ENCODE measurements around the gene PTPRG. TPM values are rescaled to one million over a fixed set of nuclear protein-coding genes. Genes with fewer than 3 reads are reported as not detected.
"Not testable (repeated sequence)": the region's sequence is repeated elsewhere in the genome, so short reads cannot be mapped to it uniquely, and the experiment has no call there.

The PTPRG gene
- total RNA-seq, 2 experiments from 2014 or later: 0.03 to 0.05 TPM

- H3K9me3 ChIP-seq (ENCODE audit: control insufficient read depth in 1 of 2, insufficient read depth in 1 of 2, low read length in 2 of 2): peaks cover 0 to 3% of the 10 kb centered on the region in 2 experiments
- H3K27ac ChIP-seq (ENCODE audit: low read depth in 1 of 2, low read length in 2 of 2): no peak overlapping the region
- DNase-seq (no peak), ATAC-seq (ENCODE audit: poor library complexity) (no peak)
- ChIA-PET CTCF (interaction anchor here (1.2 kb wide), 1 partner anchor 9 kb away, joined by 4 read pairs; no protein-coding TSS in a partner anchor), POLR2A (no interaction called here)
- no peaks in the 10 kb centered on the region for H3K36me3 Mint-ChIP-seq (ENCODE audit: low read depth)
- no peaks in the 10 kb centered on the region for H3K4me1 ChIP-seq (ENCODE audit: insufficient read depth, low read length)
- TF ChIP-seq CTCF (IDR thresholded peaks at IDR 0.05): no peak
- no peak overlapping the region for H3K4me3 Mint-ChIP-seq
- H3K27ac Mint-ChIP-seq: no peak overlapping the region
- no peak overlapping the region for H3K4me3 ChIP-seq (ENCODE audit: low read length)
- H3K27me3 ChIP-seq (ENCODE audit: control insufficient read depth in 1 of 2, insufficient read depth in 2 of 2, low read length in 2 of 2): no peaks in the 10 kb centered on the region
- no peaks in the 10 kb centered on the region for H3K27me3 Mint-ChIP-seq
- intact Hi-C loops (cut with DNase I, micrococcal nuclease): no loop called here
- H3K36me3 ChIP-seq (ENCODE audit: insufficient read depth, low read length): no peaks in the 10 kb centered on the region
- H3K9me3 Mint-ChIP-seq: peaks cover 1% of the 10 kb centered on the region
- no peaks in the 10 kb centered on the region for H3K4me1 Mint-ChIP-seq (ENCODE audit: low read depth)
Measured at GRCh38 chr3:61814674-61815073, 253.3 kb downstream of the PTPRG start.

DNA sequence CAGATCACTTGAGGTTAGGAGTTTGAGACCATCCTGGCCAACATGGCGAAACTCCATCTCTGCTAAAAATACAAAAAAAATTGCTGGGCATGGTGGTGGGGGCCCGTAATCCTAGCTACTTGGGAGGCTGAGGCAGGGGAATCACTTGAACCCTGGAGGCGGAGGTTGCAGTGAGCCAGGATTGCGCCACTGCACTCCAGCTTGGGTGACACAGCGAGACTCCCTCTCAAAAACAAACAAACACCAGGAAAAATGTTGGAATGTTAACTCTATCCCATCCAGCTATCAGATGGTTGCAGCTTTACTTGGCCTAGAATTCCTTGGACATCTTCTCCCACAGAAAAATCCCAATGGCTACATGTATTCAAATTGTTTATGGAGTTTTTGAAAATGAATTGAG, 254.9 kb downstream of the PTPRG start:
- DNase-seq; H3K27me3 ChIP-seq (ENCODE audit: control insufficient read depth in 1 of 2, insufficient read depth in 2 of 2, low read length in 2 of 2); POLR2A ChIA-PET; H3K36me3 Mint-ChIP-seq (ENCODE audit: low read depth); H3K4me1 ChIP-seq (ENCODE audit: insufficient read depth, low read length); intact Hi-C loops (cut with DNase I, micrococcal nuclease); H3K4me3 Mint-ChIP-seq; ATAC-seq (ENCODE audit: poor library complexity); H3K27me3 Mint-ChIP-seq; H3K27ac ChIP-seq (ENCODE audit: low read depth in 1 of 2, low read length in 2 of 2); H3K4me1 Mint-ChIP-seq (ENCODE audit: low read depth); H3K27ac Mint-ChIP-seq; H3K36me3 ChIP-seq (ENCODE audit: insufficient read depth, low read length); H3K9me3 Mint-ChIP-seq; H3K9me3 ChIP-seq (ENCODE audit: control insufficient read depth in 1 of 2, insufficient read depth in 1 of 2, low read length in 2 of 2); CTCF ChIA-PET; H3K4me3 ChIP-seq (ENCODE audit: low read length): not testable (repeated sequence)

GRCh38 chr3:61819861-61820260, 258.5 kb downstream of the PTPRG start:
- Mint-ChIP-seq H3K36me3 (ENCODE audit: low read depth) (no peaks in the 10 kb centered on the region), H3K4me3 (no peak overlapping the region), H3K27ac (no peak overlapping the region), H3K4me1 (ENCODE audit: low read depth) (no peaks in the 10 kb centered on the region), H3K9me3 (peaks cover 1% of the 10 kb centered on the region), H3K27me3 (peaks cover 6% of the 10 kb centered on the region)
- DNase-seq (no peak), ATAC-seq (ENCODE audit: poor library complexity) (no peak)
- no peak for TF ChIP-seq CTCF (IDR thresholded peaks at IDR 0.05)
- Histone ChIP-seq H3K27me3 (ENCODE audit: control insufficient read depth in 1 of 2, insufficient read depth in 2 of 2, low read length in 2 of 2) (no peaks in the 10 kb centered on the region), H3K4me1 (ENCODE audit: insufficient read depth, low read length) (no peaks in the 10 kb centered on the region), H3K27ac (ENCODE audit: low read depth in 1 of 2, low read length in 2 of 2) (no peak overlapping the region), H3K4me3 (ENCODE audit: low read length) (no peak overlapping the region), H3K36me3 (ENCODE audit: insufficient read depth, low read length) (no peaks in the 10 kb centered on the region), H3K9me3 (ENCODE audit: control insufficient read depth in 1 of 2, insufficient read depth in 1 of 2, low read length in 2 of 2) (peaks cover 0 to 3% of the 10 kb centered on the region in 2 experiments)
- ChIA-PET POLR2A (no interaction called here), CTCF (no interaction called here)
- intact Hi-C loops (cut with DNase I, micrococcal nuclease): no loop called here

- Histone ChIP-seq H3K9me3 (ENCODE audit: control insufficient read depth in 1 of 2, insufficient read depth in 1 of 2, low read length in 2 of 2) (peaks cover 0 to 3% of the 10 kb centered on the region in 2 experiments), H3K27me3 (ENCODE audit: control insufficient read depth in 1 of 2, insufficient read depth in 2 of 2, low read length in 2 of 2) (no peaks in the 10 kb centered on the region), H3K4me3 (ENCODE audit: low read length) (no peak overlapping the region), H3K4me1 (ENCODE audit: insufficient read depth, low read length) (no peaks in the 10 kb centered on the region), H3K36me3 (ENCODE audit: insufficient read depth, low read length) (no peaks in the 10 kb centered on the region), H3K27ac (ENCODE audit: low read depth in 1 of 2, low read length in 2 of 2) (no peak overlapping the region)
- intact Hi-C loops (cut with DNase I, micrococcal nuclease): no loop called here
- Mint-ChIP-seq H3K36me3 (ENCODE audit: low read depth) (no peaks in the 10 kb centered on the region), H3K4me1 (ENCODE audit: low read depth) (no peaks in the 10 kb centered on the region), H3K27ac (no peak overlapping the region), H3K27me3 (peaks cover 6% of the 10 kb centered on the region), H3K4me3 (no peak overlapping the region), H3K9me3 (peaks cover 1% of the 10 kb centered on the region)
- no peak for TF ChIP-seq CTCF (IDR thresholded peaks at IDR 0.05)
- ChIA-PET POLR2A (no interaction called here), CTCF (interaction anchor here (0.7 kb wide), 1 partner anchor 12 kb away, joined by 4 read pairs; no protein-coding TSS in a partner anchor)
- DNase-seq: no peak
- no peak for ATAC-seq (ENCODE audit: poor library complexity)
Measured at GRCh38 chr3:61820306-61820992, 259.1 kb downstream of the PTPRG start.

Data from CD4-positive, alpha-beta T cell (primary cell).